ENCODE measurements around the gene NT5C3B.

NT5C3B gene

DNA sequence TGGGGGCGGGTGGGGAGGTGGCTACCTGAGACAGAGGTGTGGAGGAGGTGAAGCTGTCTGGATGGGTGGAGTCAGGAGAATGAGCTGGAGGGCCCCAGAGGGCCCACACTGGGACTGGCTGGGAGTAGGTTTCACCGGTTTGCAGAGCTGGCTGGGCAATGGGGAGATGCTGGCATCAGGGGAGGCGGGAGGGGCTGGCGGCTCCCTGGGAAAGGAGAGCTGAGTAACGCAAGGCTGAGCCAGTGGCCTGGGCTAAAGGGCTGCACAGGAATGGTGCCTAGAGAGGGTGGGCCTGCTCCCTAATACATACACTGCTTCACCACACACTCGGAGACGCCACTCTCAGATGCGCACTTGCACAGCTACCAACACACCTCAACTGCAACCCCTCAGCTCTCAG is 36.7 kb downstream of the NT5C3B start (continued):
- TF ChIP-seq GLIS1 (tag by site-specific recombination; IDR thresholded peaks at IDR 0.05), result 0 out of 2 replicates have a peak, but pooled peaks have one; percentile 11
- TF ChIP-seq ZNF140 (tag by site-specific recombination; IDR thresholded peaks at IDR 0.05), result no peak
- TF ChIP-seq, protein P1, sequence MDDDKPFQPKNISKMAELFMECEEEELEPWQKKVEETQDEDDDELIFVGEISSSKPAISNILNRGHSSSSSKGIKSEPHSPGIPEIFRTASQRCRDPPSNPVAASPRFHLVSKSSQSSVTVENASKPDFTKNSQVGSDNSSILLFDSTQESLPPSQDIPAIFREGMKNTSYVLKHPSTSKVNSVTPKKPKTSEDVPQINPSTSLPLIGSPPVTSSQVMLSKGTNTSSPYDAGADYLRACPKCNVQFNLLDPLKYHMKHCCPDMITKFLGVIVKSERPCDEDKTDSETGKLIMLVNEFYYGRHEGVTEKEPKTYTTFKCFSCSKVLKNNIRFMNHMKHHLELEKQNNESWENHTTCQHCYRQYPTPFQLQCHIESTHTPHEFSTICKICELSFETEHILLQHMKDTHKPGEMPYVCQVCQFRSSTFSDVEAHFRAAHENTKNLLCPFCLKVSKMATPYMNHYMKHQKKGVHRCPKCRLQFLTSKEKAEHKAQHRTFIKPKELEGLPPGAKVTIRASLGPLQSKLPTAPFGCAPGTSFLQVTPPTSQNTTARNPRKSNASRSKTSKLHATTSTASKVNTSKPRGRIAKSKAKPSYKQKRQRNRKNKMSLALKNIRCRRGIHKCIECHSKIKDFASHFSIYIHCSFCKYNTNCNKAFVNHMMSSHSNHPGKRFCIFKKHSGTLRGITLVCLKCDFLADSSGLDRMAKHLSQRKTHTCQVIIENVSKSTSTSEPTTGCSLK (tag by site-specific recombination; IDR thresholded peaks at IDR 0.05), result no peak
- no peak for TF ChIP-seq ZNF211 (tag by site-specific recombination; IDR thresholded peaks at IDR 0.05; ENCODE audit: low read depth)
- 0 out of 2 replicates have a peak, but pooled peaks have one; percentile 24 for TF ChIP-seq KLF1 (tag by site-specific recombination; IDR thresholded peaks at IDR 0.05)
- no peak for TF ChIP-seq ZNF600 (tag by site-specific recombination; IDR thresholded peaks at IDR 0.05)
- TF ChIP-seq ZNF302 (tag by site-specific recombination; IDR thresholded peaks at IDR 0.05; ENCODE audit: low read depth), result no peak
- no peak for TF ChIP-seq ZNF585B (tag by site-specific recombination; IDR thresholded peaks at IDR 0.05)
- no peak for TF ChIP-seq HOXA7 (CRISPR knock-in tag; IDR thresholded peaks at IDR 0.05; ENCODE audit: borderline replicate concordance)
- no peak for TF ChIP-seq ZNF530 (tag by site-specific recombination; IDR thresholded peaks at IDR 0.05; ENCODE audit: low read depth)

DNA sequence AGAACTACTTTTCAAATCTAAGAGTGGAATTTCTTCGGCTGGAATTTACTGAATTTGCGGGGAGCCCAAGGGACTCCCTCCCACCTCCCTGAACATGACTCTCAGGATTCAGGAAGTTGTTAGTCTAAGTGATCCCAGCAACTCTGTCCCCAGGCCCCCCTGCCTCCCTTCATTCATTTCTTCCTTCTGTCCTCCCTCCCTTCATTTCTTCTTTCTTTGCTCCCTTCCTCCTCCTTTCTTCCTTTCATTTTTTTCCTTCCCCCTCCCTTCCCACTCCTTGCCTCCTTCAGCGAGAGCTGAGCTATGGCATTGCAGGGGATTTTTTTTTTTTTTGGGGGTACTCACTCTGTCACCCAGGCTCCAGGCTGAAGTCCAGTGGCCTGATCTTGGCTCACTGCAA is 38.7 kb downstream of the NT5C3B start:
- H3K4me1 ChIP-seq (ENCODE audit: control insufficient read depth, insufficient read depth, low read length), result peaks cover 23% of the 10 kb centered on the region
- peaks cover 4 to 7% of the 10 kb centered on the region in 2 experiments; a peak in 2 of 3 replicates for H3K36me3 ChIP-seq (ENCODE audit: control insufficient read depth in 2 of 2, insufficient read depth in 1 of 2, low read length in 2 of 2)
- no peaks in the 10 kb centered on the region for H3K9me3 ChIP-seq (ENCODE audit: control insufficient read depth, insufficient read depth, low read depth, low read length)
- no peak overlapping the region for H3K27ac ChIP-seq (ENCODE audit: extremely low read depth, low read depth, low read length)
- ChIA-PET CTCF (interaction anchor here (0.6 to 10.6 kb wide), 5 partner anchors 7 to 60 kb away, joined by 3 to 108 read pairs (median 6); partner anchors contain the start of genes JUP and P3H4), POLR2A (interaction anchor here (5.0 to 6.4 kb wide), 2 partner anchors 12 kb away, joined by 38 to 105 read pairs; partner anchors contain the start of gene JUP)
- H3K4me3 ChIP-seq (ENCODE audit: low read depth, low read length), result no peak overlapping the region
- TF ChIP-seq ZNF561 (tag by site-specific recombination; IDR thresholded peaks at IDR 0.05; ENCODE audit: borderline replicate concordance) (no peak), ZBTB1 (tag by site-specific recombination; IDR thresholded peaks at IDR 0.05) (no peak), ZNF558 (tag by site-specific recombination; IDR thresholded peaks at IDR 0.05) (no peak), ZIC2 (tag by site-specific recombination; IDR thresholded peaks at IDR 0.05) (no peak), ZNF324 (tag by site-specific recombination; IDR thresholded peaks at IDR 0.05) (no peak), ZNF621 (tag by site-specific recombination; IDR thresholded peaks at IDR 0.05) (no peak), ZFP69B (tag by site-specific recombination; IDR thresholded peaks at IDR 0.05) (no peak), ZNF366 (tag by site-specific recombination; conservative IDR thresholded peaks at IDR 0.05) (peak; percentile 71), PRDM1 (tag by site-specific recombination; IDR thresholded peaks at IDR 0.05) (0 out of 2 replicates have a peak, but pooled peaks have one; percentile 30), ZFHX2 (tag by site-specific recombination; conservative IDR thresholded peaks at IDR 0.05) (no peak), ZNF391 (tag by site-specific recombination; IDR thresholded peaks at IDR 0.05; ENCODE audit: borderline replicate concordance, low read depth) (no peak), ZXDB (tag by site-specific recombination; IDR thresholded peaks at IDR 0.05) (no peak), ZNF24 (tag by site-specific recombination; IDR thresholded peaks at IDR 0.05) (peak; percentile 22; the same call in 1 of the 2 replicates), ZNF791 (tag by site-specific recombination; IDR thresholded peaks at IDR 0.05) (no peak)
- TF ChIP-seq, protein P2, sequence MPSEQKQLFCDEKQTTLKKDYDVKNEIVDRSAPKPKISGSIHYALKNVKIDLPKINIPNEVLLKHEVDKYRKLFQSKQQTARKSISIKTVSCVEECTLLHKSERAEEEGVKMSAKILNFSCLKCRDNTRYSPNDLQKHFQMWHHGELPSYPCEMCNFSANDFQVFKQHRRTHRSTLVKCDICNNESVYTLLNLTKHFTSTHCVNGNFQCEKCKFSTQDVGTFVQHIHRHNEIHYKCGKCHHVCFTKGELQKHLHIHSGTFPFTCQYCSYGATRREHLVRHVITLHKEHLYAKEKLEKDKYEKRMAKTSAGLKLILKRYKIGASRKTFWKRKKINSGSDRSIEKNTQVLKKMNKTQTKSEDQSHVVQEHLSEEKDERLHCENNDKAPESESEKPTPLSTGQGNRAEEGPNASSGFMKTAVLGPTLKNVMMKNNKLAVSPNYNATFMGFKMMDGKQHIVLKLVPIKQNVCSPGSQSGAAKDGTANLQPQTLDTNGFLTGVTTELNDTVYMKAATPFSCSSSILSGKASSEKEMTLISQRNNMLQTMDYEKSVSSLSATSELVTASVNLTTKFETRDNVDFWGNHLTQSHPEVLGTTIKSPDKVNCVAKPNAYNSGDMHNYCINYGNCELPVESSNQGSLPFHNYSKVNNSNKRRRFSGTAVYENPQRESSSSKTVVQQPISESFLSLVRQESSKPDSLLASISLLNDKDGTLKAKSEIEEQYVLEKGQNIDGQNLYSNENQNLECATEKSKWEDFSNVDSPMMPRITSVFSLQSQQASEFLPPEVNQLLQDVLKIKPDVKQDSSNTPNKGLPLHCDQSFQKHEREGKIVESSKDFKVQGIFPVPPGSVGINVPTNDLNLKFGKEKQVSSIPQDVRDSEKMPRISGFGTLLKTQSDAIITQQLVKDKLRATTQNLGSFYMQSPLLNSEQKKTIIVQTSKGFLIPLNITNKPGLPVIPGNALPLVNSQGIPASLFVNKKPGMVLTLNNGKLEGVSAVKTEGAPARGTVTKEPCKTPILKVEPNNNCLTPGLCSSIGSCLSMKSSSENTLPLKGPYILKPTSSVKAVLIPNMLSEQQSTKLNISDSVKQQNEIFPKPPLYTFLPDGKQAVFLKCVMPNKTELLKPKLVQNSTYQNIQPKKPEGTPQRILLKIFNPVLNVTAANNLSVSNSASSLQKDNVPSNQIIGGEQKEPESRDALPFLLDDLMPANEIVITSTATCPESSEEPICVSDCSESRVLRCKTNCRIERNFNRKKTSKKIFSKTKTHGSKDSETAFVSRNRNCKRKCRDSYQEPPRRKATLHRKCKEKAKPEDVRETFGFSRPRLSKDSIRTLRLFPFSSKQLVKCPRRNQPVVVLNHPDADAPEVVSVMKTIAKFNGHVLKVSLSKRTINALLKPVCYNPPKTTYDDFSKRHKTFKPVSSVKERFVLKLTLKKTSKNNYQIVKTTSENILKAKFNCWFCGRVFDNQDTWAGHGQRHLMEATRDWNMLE (tag by site-specific recombination; conservative IDR thresholded peaks at IDR 0.05; ENCODE audit: low read depth), result no peak
- TF ChIP-seq, protein P3, sequence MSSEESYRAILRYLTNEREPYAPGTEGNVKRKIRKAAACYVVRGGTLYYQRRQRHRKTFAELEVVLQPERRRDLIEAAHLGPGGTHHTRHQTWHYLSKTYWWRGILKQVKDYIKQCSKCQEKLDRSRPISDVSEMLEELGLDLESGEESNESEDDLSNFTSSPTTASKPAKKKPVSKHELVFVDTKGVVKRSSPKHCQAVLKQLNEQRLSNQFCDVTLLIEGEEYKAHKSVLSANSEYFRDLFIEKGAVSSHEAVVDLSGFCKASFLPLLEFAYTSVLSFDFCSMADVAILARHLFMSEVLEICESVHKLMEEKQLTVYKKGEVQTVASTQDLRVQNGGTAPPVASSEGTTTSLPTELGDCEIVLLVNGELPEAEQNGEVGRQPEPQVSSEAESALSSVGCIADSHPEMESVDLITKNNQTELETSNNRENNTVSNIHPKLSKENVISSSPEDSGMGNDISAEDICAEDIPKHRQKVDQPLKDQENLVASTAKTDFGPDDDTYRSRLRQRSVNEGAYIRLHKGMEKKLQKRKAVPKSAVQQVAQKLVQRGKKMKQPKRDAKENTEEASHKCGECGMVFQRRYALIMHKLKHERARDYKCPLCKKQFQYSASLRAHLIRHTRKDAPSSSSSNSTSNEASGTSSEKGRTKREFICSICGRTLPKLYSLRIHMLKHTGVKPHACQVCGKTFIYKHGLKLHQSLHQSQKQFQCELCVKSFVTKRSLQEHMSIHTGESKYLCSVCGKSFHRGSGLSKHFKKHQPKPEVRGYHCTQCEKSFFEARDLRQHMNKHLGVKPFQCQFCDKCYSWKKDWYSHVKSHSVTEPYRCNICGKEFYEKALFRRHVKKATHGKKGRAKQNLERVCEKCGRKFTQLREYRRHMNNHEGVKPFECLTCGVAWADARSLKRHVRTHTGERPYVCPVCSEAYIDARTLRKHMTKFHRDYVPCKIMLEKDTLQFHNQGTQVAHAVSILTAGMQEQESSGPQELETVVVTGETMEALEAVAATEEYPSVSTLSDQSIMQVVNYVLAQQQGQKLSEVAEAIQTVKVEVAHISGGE (tag by site-specific recombination; conservative IDR thresholded peaks at IDR 0.05; ENCODE audit: low read depth), result no peak
- TF ChIP-seq, protein P4, sequence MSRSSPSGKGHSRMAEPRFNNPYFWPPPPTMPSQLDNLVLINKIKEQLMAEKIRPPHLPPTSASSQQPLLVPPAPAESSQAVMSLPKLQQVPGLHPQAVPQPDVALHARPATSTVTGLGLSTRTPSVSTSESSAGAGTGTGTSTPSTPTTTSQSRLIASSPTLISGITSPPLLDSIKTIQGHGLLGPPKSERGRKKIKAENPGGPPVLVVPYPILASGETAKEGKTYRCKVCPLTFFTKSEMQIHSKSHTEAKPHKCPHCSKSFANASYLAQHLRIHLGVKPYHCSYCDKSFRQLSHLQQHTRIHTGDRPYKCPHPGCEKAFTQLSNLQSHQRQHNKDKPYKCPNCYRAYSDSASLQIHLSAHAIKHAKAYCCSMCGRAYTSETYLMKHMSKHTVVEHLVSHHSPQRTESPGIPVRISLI (tag by site-specific recombination; IDR thresholded peaks at IDR 0.05), result no peak
